ENCODE data around the gene ZNF556. TPM values are rescaled to one million over a fixed set of nuclear protein-coding genes. Genes with fewer than 3 reads are reported as not detected.
A peak's percentile ranks its signal among the peaks of the same experiment; 100 is the strongest.
"Not testable (repeated sequence)": the region's sequence is repeated elsewhere in the genome, so short reads cannot be mapped to it uniquely, and the experiment has no call there.

The ZNF556 gene
- polyA plus RNA-seq, 1 donor (not counting 4 experiments of a cell fraction or from before 2014, with no cell fraction given), result 0.01 TPM

DNA sequence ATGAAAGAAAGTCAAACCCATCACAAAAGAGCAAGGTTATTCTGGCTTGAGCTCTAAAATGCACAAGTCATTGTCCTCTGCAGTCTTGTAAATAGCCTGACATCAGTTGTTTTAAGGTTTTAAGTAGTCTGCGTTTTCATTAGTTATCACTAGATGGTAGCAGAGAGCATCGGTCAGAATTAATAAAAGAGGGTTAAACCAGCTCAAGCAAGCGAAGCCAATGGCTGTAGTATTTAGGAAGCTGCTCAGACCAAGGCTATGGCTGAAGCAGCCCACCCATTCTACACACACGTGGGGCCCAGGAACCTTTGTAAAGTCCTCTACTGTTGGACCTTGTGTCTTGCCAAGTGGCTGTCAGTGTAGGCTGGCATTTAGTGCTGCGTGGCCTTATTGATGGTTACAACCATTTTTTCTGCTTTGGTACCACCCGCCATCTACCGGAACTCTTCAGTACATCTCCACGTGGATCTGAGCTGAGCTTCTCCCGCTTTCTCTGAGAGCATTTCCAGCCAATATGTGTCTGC, 20.3 kb downstream of the ZNF556 start:
- no peak overlapping the region for H3K9ac ChIP-seq (ENCODE audit: control insufficient read depth, extremely low read depth, insufficient read depth, low read length)
- H3K4me2 ChIP-seq (ENCODE audit: control insufficient read depth, extremely low read depth, insufficient read depth, low read depth, low read length), result peak overlapping the region; percentile 2
- no peaks in the 10 kb centered on the region for H4K20me1 ChIP-seq (ENCODE audit: control insufficient read depth, extremely low read depth, insufficient read depth, low read length)
- no peaks in the 10 kb centered on the region for H3K4me1 ChIP-seq (ENCODE audit: control insufficient read depth, extremely low read depth, insufficient read depth, low read length)
- no peak overlapping the region for H3K4me3 ChIP-seq (ENCODE audit: control insufficient read depth in 2 of 3, extremely low read depth in 1 of 3, insufficient read depth in 2 of 3, low read depth in 1 of 3, low read length in 3 of 3)
- dilution Hi-C loops (cut with MboI; ENCODE audit: extremely low pct_ligation_motif_present, low sequenced_read_pairs), result no loop called here
- no peak overlapping the region for H3K27ac ChIP-seq (ENCODE audit: control insufficient read depth, insufficient read depth, low read length)
- no peaks in the 10 kb centered on the region for H3K27me3 ChIP-seq (ENCODE audit: control insufficient read depth, extremely low read depth, insufficient read depth, low read length)
- FAIRE-seq, result peak; percentile 39
- H3K79me2 ChIP-seq (ENCODE audit: control insufficient read depth, insufficient read depth, low read length), result no peaks in the 10 kb centered on the region
- no peaks in the 10 kb centered on the region for H3K9me1 ChIP-seq (ENCODE audit: control insufficient read depth, extremely low read depth, insufficient read depth, low read length)
- H2AFZ ChIP-seq (ENCODE audit: control insufficient read depth, low read length), result no peak overlapping the region
- TF ChIP-seq EZH2 (IDR thresholded peaks at IDR 0.05; ENCODE audit: low read length), result no peak
- TF ChIP-seq, protein P1, sequence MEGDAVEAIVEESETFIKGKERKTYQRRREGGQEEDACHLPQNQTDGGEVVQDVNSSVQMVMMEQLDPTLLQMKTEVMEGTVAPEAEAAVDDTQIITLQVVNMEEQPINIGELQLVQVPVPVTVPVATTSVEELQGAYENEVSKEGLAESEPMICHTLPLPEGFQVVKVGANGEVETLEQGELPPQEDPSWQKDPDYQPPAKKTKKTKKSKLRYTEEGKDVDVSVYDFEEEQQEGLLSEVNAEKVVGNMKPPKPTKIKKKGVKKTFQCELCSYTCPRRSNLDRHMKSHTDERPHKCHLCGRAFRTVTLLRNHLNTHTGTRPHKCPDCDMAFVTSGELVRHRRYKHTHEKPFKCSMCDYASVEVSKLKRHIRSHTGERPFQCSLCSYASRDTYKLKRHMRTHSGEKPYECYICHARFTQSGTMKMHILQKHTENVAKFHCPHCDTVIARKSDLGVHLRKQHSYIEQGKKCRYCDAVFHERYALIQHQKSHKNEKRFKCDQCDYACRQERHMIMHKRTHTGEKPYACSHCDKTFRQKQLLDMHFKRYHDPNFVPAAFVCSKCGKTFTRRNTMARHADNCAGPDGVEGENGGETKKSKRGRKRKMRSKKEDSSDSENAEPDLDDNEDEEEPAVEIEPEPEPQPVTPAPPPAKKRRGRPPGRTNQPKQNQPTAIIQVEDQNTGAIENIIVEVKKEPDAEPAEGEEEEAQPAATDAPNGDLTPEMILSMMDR (optimal IDR thresholded peaks at IDR 0.05 in 1 of 3, IDR thresholded peaks at IDR 0.05 in 1 of 3, conservative IDR thresholded peaks at IDR 0.05 in 1 of 3; ENCODE audit: extremely low read depth in 1 of 3, insufficient read depth in 2 of 3, low read length in 3 of 3), result peak; percentile 8 to 66 (median 47)
- H3K9me3 ChIP-seq (ENCODE audit: control insufficient read depth, low read depth, low read length), result no peaks in the 10 kb centered on the region
- no peaks in the 10 kb centered on the region for H3K36me3 ChIP-seq (ENCODE audit: control insufficient read depth in 2 of 2, extremely low read depth in 1 of 2, insufficient read depth in 2 of 2, low read length in 2 of 2)
- DNase-seq (ENCODE audit: low read depth, low spot score), result no peak

DNA sequence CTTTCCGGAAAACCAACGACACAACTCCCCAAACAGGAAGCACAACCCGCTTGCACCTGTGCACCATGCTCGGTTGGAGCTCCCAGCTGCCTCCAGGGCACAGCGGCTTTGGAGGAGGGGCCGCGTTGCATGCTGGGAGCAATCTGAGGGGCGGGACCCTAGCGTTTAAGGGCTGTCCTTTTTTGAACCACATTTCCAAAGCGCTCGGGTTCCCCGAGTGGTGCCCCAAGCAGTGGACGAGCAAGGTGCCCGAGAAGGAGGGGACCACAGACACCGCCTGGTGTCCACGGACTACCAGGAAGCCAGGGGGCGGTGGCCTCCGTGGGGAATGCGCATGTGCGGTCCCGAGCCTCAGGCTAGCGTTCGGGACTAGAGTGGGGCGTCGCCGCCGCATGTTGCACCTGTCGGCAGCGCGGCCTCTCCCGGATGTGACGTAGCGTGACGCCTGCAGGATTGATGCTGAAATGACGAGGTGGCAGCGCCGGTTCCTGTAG, 21.6 kb downstream of the ZNF556 start:
- Histone ChIP-seq H3K4me2 (ENCODE audit: control insufficient read depth, extremely low read depth, insufficient read depth, low read depth, low read length) (peak overlapping the region; percentile 5), H3K4me3 (ENCODE audit: control insufficient read depth in 2 of 3, extremely low read depth in 1 of 3, insufficient read depth in 2 of 3, low read depth in 1 of 3, low read length in 3 of 3) (peak overlapping the region in 1 of 3 experiments; percentile 20), H3K27ac (ENCODE audit: control insufficient read depth, insufficient read depth, low read length) (no peak overlapping the region), H3K9me3 (ENCODE audit: control insufficient read depth, low read depth, low read length) (no peaks in the 10 kb centered on the region), H3K4me1 (ENCODE audit: control insufficient read depth, extremely low read depth, insufficient read depth, low read length) (no peaks in the 10 kb centered on the region), H3K79me2 (ENCODE audit: control insufficient read depth, insufficient read depth, low read length) (no peaks in the 10 kb centered on the region), H4K20me1 (ENCODE audit: control insufficient read depth, extremely low read depth, insufficient read depth, low read length) (no peaks in the 10 kb centered on the region), H3K9ac (ENCODE audit: control insufficient read depth, extremely low read depth, insufficient read depth, low read length) (no peak overlapping the region), H2AFZ (ENCODE audit: control insufficient read depth, low read length) (no peak overlapping the region), H3K9me1 (ENCODE audit: control insufficient read depth, extremely low read depth, insufficient read depth, low read length) (no peaks in the 10 kb centered on the region), H3K27me3 (ENCODE audit: control insufficient read depth, extremely low read depth, insufficient read depth, low read length) (no peaks in the 10 kb centered on the region), H3K36me3 (ENCODE audit: control insufficient read depth in 2 of 2, extremely low read depth in 1 of 2, insufficient read depth in 2 of 2, low read length in 2 of 2) (no peaks in the 10 kb centered on the region)
- no peak for FAIRE-seq
- dilution Hi-C loops (cut with MboI; ENCODE audit: extremely low pct_ligation_motif_present, low sequenced_read_pairs), result no loop called here
- TF ChIP-seq, protein P1 (optimal IDR thresholded peaks at IDR 0.05 in 1 of 3, IDR thresholded peaks at IDR 0.05 in 1 of 3, conservative IDR thresholded peaks at IDR 0.05 in 1 of 3; ENCODE audit: extremely low read depth in 1 of 3, insufficient read depth in 2 of 3, low read length in 3 of 3), result no peak
- TF ChIP-seq EZH2 (IDR thresholded peaks at IDR 0.05; ENCODE audit: low read length), result no peak
- DNase-seq (ENCODE audit: low read depth, low spot score), result no peak

- H3K9me1 ChIP-seq (ENCODE audit: control insufficient read depth, extremely low read depth, insufficient read depth, low read length); H3K27ac ChIP-seq (ENCODE audit: control insufficient read depth, insufficient read depth, low read length); dilution Hi-C loops (cut with MboI; ENCODE audit: extremely low pct_ligation_motif_present, low sequenced_read_pairs); H4K20me1 ChIP-seq (ENCODE audit: control insufficient read depth, extremely low read depth, insufficient read depth, low read length); H3K79me2 ChIP-seq (ENCODE audit: control insufficient read depth, insufficient read depth, low read length); H2AFZ ChIP-seq (ENCODE audit: control insufficient read depth, low read length); H3K27me3 ChIP-seq (ENCODE audit: control insufficient read depth, extremely low read depth, insufficient read depth, low read length); H3K4me1 ChIP-seq (ENCODE audit: control insufficient read depth, extremely low read depth, insufficient read depth, low read length); FAIRE-seq; H3K36me3 ChIP-seq (ENCODE audit: control insufficient read depth in 2 of 2, extremely low read depth in 1 of 2, insufficient read depth in 2 of 2, low read length in 2 of 2); H3K4me3 ChIP-seq (ENCODE audit: control insufficient read depth in 2 of 3, extremely low read depth in 1 of 3, insufficient read depth in 2 of 3, low read depth in 1 of 3, low read length in 3 of 3); H3K9ac ChIP-seq (ENCODE audit: control insufficient read depth, extremely low read depth, insufficient read depth, low read length); DNase-seq (ENCODE audit: low read depth, low spot score); H3K9me3 ChIP-seq (ENCODE audit: control insufficient read depth, low read depth, low read length); H3K4me2 ChIP-seq (ENCODE audit: control insufficient read depth, extremely low read depth, insufficient read depth, low read depth, low read length): not testable (repeated sequence)
These were observed 23.4 kb downstream of the ZNF556 start for GRCh38 chr19:2890531-2890930.
